HCT116 (cell line): ENCODE data around the gene OR5D16. TPM values are rescaled to one million over a fixed set of nuclear protein-coding genes. Genes with fewer than 3 reads are reported as not detected.

ENCODE experiments used
- ATAC-seq: fragments of 200-7000 bp; cut with Tn5 transposase; 2 replicates; pipeline ENCODE4 v1.9.1; 2020; ENCODE audit warnings: mild to moderate bottlenecking, moderate library complexity
- BruUV-seq: library from RNA; stranded (reverse); fragments of 400-500 nt; replicated peaks from 2 replicates; lab custom pipeline; 2021; lab: Mats Ljungman, UMichigan
- CTCF ChIA-PET: fragments of 300-600 bp; sonication (Branson Sonifier 250); formaldehyde crosslinking; loops from one replicate; lab custom pipeline; 2021; ENCODE audit warnings: antibody characterized with exemption; lab: Charles Lee
- POLR2A ChIA-PET: fragments of 300-600, 350-600 bp; sonication (Branson Sonifier 250); formaldehyde crosslinking; loops from one replicate; lab custom pipeline; 2021; ENCODE audit warnings: antibody characterized with exemption; lab: Charles Lee
- RAD21 ChIA-PET, 2 experiments: fragments of 300-600 bp; sonication (Branson Sonifier 250); formaldehyde crosslinking; loops; one replicate each; lab custom pipeline; 2023; ENCODE audit warnings: low total read pairs in 2 of 2; ENCODE audit not compliant: uncharacterized antibody in 2 of 2, unreplicated experiment in 2 of 2, low non-redundant PET in 1 of 2; lab: Charles Lee
- DNase-seq: peaks from one replicate; pipeline ENCODE4 v3.0.0-alpha.2; 2010; ENCODE audit warnings: low read depth, low spot score
- H2AFZ ChIP-seq: fragments of 200-600 bp; shearing (Covaris generic), sonication (generic); 2 replicates; pipeline ENCODE4 v1.6.1; 2017; ENCODE audit warnings: low read depth, mixed run types, mixed read lengths, antibody characterized with exemption, low read length; ENCODE audit not compliant: poor library complexity, severe bottlenecking
- H3K27ac ChIP-seq: 2 replicates; pipeline ENCODE4 v1.5.1; 2012; ENCODE audit warnings: low read depth, low read length
- H3K27me3 ChIP-seq: fragments of 200-600 bp; sonication (generic); 2 replicates; pipeline ENCODE4 v1.6.1; 2016; ENCODE audit warnings: mixed run types, low read length, mixed read lengths; ENCODE audit not compliant: insufficient read depth
- H3K36me3 ChIP-seq, 2 experiments: fragments of 200-500 bp in 1 of 2; fragments of 200-600 bp in 1 of 2; sonication (Bioruptor generic) in 1 of 2; sonication (generic) in 1 of 2; 2 replicates each; pipeline versions ENCODE4 v1.5.1 to v1.6.1; 2014 to 2016; ENCODE audit warnings: low read length in 2 of 2, inconsistent platforms in 1 of 2, mixed read lengths in 1 of 2, mixed run types in 1 of 2; ENCODE audit not compliant: insufficient read depth in 2 of 2, control insufficient read depth in 1 of 2
- H3K4me1 ChIP-seq, 2 experiments: fragments of 200-600 bp in 1 of 2; sonication (generic) in 1 of 2; 2 replicates each; pipeline versions ENCODE4 v1.5.1 to v1.6.1; 2012 to 2017; ENCODE audit warnings: low read length in 2 of 2, inconsistent platforms in 1 of 2, mild to moderate bottlenecking in 1 of 2, mixed read lengths in 1 of 2, mixed run types in 1 of 2, moderate library complexity in 1 of 2; ENCODE audit not compliant: insufficient read depth in 2 of 2, control insufficient read depth in 1 of 2
- H3K4me2 ChIP-seq: fragments of 200-600 bp; sonication (generic); 2 replicates; pipeline ENCODE4 v1.6.1; 2017; ENCODE audit warnings: mixed run types, low read length, mixed read lengths
- H3K4me3 ChIP-seq, 2 experiments: fragments of 200-600 bp in 1 of 2; sonication (generic) in 1 of 2; replicated peaks in 1 of 2; 2 replicates each; pipeline ENCODE4 v1.5.1; 2011 to 2016; ENCODE audit warnings: low read length in 2 of 2, control low read depth in 1 of 2, low read depth in 1 of 2, mild to moderate bottlenecking in 1 of 2, mixed read lengths in 1 of 2, mixed run types in 1 of 2
- H3K79me2 ChIP-seq: fragments of 200-600 bp; sonication (generic); 2 replicates; pipeline ENCODE4 v1.6.1; 2017; ENCODE audit warnings: mild to moderate bottlenecking, mixed run types, low read length, moderate library complexity, mixed read lengths; ENCODE audit not compliant: insufficient read depth
- H3K9ac ChIP-seq: fragments of 200-600 bp; sonication (generic); 2 replicates; pipeline ENCODE4 v1.6.1; 2016; ENCODE audit warnings: low read length, mixed read lengths
- H3K9me2 ChIP-seq: fragments of 200-600 bp; sonication (generic), shearing (Covaris generic); 2 replicates; pipeline ENCODE4 v1.6.1; 2017; ENCODE audit warnings: mixed run types, mild to moderate bottlenecking, moderate library complexity; ENCODE audit not compliant: insufficient read depth
- H3K9me3 ChIP-seq, 2 experiments: fragments of 200-500 bp in 1 of 2; fragments of 200-600 bp in 1 of 2; sonication (Bioruptor generic) in 1 of 2; sonication (generic) in 1 of 2; 2 replicates each; pipeline ENCODE4 v1.6.1; 2014 to 2017; ENCODE audit warnings: low read length in 2 of 2, mixed read lengths in 2 of 2, inconsistent platforms in 1 of 2, low read depth in 1 of 2, mild to moderate bottlenecking in 1 of 2, mixed run types in 1 of 2, moderate library complexity in 1 of 2; ENCODE audit not compliant: control insufficient read depth in 1 of 2, insufficient read depth in 1 of 2
- H4K20me1 ChIP-seq: fragments of 200-600 bp; sonication (generic), shearing (Covaris generic); 2 replicates; pipeline ENCODE4 v1.6.1; 2017; ENCODE audit warnings: mixed run types, mild to moderate bottlenecking, moderate library complexity; ENCODE audit not compliant: insufficient read depth
- CEBPB ChIP-seq: IDR thresholded peaks from 2 replicates; pipeline ENCODE4 v1.6.1; 2012; ENCODE audit warnings: low read depth
- EZH2 ChIP-seq: fragments of 200-600 bp; sonication (generic); IDR thresholded peaks from 2 replicates; pipeline ENCODE4 v1.6.1; 2017; ENCODE audit warnings: antibody characterized with exemption, mixed run types
- EZH2phosphoT487 ChIP-seq: fragments of 200-600 bp; IDR thresholded peaks from 2 replicates; pipeline ENCODE4 v1.6.1; 2018; ENCODE audit warnings: antibody characterized with exemption, borderline replicate concordance
- JUND ChIP-seq: IDR thresholded peaks from 2 replicates; pipeline ENCODE4 v1.6.1; 2012
- POLR2AphosphoS5 ChIP-seq: IDR thresholded peaks from 2 replicates; pipeline ENCODE4 v1.6.1; 2011; ENCODE audit warnings: mild to moderate bottlenecking, low read depth, low read length, moderate library complexity
- RAD21 ChIP-seq: IDR thresholded peaks from 2 replicates; pipeline ENCODE4 v1.6.1; 2012; ENCODE audit warnings: low read depth, mild to moderate bottlenecking
- SRF ChIP-seq: IDR thresholded peaks from 2 replicates; pipeline ENCODE4 v1.6.1; 2012; ENCODE audit warnings: low read depth
- TCF7L2 ChIP-seq: IDR thresholded peaks from 2 replicates; pipeline ENCODE4 v1.7.0; 2011; ENCODE audit warnings: borderline replicate concordance, inconsistent platforms; ENCODE audit not compliant: insufficient read depth, insufficient read length; ENCODE audit errors: extremely low read depth
- intact Hi-C: fragments of 100-400 bp; cut with micrococcal nuclease; formaldehyde crosslinking; loops from 2 replicates; pipeline ENCODE4 v1.10.0; 2022
- total RNA-seq: library from RNA; stranded (reverse); gene quantifications from one replicate; pipeline ENCODE4 v1.2.1, GENCODE V29; 2021; ENCODE audit not compliant: unreplicated experiment
- TF ChIP-seq, protein P1 (sequence below): IDR thresholded peaks from 2 replicates; pipeline ENCODE4 v1.6.1; 2012
- TF ChIP-seq, protein P2 (sequence below): IDR thresholded peaks from 2 replicates; pipeline ENCODE4 v1.6.1; 2011; ENCODE audit warnings: mild to moderate bottlenecking, low read length, moderate library complexity; ENCODE audit not compliant: insufficient replicate concordance; ENCODE audit errors: extremely low read depth
- TF ChIP-seq, protein P3 (sequence below), 3 experiments: fragments of 200-600 bp in 1 of 3; sonication (generic) in 1 of 3; IDR thresholded peaks in 2 of 3; conservative IDR thresholded peaks in 1 of 3; 2 replicates each; pipeline ENCODE4 v1.5.1; 2012 to 2017; ENCODE audit warnings: low read depth in 2 of 3, low read length in 2 of 3, antibody characterized with exemption in 1 of 3, borderline replicate concordance in 1 of 3, control low read depth in 1 of 3, mild to moderate bottlenecking in 1 of 3, mixed read lengths in 1 of 3, mixed run types in 1 of 3, moderate library complexity in 1 of 3; ENCODE audit not compliant: insufficient read depth in 1 of 3
- TF ChIP-seq, protein P4 (sequence below): IDR thresholded peaks from 2 replicates; pipeline ENCODE4 v1.6.1; 2012

Gene OR5D16
- total RNA-seq, 1 experiment from 2014 or later = not detected

DNA sequence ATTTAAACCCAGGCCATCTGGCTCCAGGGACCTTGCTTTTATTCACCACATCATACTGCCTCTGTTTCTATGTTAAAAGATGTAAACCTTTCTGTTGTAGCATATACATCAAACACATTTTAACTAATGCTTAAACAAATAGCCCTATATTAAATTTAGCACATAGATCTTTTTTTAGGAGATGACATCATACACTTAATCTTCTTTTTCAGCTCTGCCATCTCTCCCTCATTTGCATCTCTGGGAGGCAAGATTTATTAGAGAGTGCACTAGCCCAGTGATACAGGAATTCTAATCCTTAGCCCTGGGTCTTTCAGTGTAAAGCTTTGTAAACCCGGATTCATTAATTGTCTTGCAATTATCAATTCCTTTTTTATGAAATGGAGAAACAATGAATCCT lies 13.6 kb downstream of the OR5D16 start:
- RAD21 ChIA-PET = no interaction called here
- POLR2A ChIA-PET = no interaction called here

DNA sequence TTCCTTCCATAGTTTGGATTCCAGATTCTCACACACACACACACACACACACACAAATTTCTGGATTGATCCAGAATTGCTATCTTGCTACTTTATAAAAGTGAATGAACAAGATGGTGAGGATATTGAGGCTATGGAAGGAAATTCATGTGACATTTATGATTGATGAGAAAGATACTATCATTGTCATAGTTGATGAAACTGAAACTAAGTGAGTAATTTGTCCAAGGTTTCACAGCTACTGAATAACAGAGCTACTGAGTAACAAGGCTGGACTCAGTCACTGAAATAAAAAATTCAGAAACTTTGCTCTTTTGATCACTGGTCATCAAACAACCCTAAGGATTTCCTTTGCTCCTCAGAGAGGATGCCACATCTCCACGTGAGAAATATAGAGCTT lies 16.2 kb downstream of the OR5D16 start:
- Histone ChIP-seq H3K4me2 (no peak overlapping the region), H3K4me1 (no peaks in the 10 kb centered on the region), H2AFZ (no peak overlapping the region), H3K9me3 (peaks cover 8 to 11% of the 10 kb centered on the region in 2 experiments; a peak in 2 of 4 replicates), H4K20me1 (no peaks in the 10 kb centered on the region), H3K27ac (no peak overlapping the region), H3K9me2 (no peaks in the 10 kb centered on the region), H3K79me2 (no peaks in the 10 kb centered on the region), H3K4me3 (no peak overlapping the region), H3K36me3 (no peaks in the 10 kb centered on the region), H3K27me3 (no peaks in the 10 kb centered on the region), H3K9ac (no peak overlapping the region)
- intact Hi-C loops = loop anchor here (5.0 kb wide), 1 partner anchor 87 kb away; no protein-coding TSS in a partner anchor
- BruUV-seq = no TSS peak
- DNase-seq (no peak), ATAC-seq (no peak)
- ChIA-PET POLR2A (no interaction called here), RAD21 (no interaction called here), CTCF (no interaction called here)
- TF ChIP-seq CEBPB (no peak), EZH2phosphoT487 (no peak), POLR2AphosphoS5 (no peak), JUND (no peak), EZH2 (no peak), TCF7L2 (no peak), SRF (no peak)
- TF ChIP-seq, protein P1, sequence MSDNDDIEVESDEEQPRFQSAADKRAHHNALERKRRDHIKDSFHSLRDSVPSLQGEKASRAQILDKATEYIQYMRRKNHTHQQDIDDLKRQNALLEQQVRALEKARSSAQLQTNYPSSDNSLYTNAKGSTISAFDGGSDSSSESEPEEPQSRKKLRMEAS = no peak
- TF ChIP-seq, protein P2, sequence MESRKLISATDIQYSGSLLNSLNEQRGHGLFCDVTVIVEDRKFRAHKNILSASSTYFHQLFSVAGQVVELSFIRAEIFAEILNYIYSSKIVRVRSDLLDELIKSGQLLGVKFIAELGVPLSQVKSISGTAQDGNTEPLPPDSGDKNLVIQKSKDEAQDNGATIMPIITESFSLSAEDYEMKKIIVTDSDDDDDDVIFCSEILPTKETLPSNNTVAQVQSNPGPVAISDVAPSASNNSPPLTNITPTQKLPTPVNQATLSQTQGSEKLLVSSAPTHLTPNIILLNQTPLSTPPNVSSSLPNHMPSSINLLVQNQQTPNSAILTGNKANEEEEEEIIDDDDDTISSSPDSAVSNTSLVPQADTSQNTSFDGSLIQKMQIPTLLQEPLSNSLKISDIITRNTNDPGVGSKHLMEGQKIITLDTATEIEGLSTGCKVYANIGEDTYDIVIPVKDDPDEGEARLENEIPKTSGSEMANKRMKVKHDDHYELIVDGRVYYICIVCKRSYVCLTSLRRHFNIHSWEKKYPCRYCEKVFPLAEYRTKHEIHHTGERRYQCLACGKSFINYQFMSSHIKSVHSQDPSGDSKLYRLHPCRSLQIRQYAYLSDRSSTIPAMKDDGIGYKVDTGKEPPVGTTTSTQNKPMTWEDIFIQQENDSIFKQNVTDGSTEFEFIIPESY = no peak
- TF ChIP-seq, protein P3, sequence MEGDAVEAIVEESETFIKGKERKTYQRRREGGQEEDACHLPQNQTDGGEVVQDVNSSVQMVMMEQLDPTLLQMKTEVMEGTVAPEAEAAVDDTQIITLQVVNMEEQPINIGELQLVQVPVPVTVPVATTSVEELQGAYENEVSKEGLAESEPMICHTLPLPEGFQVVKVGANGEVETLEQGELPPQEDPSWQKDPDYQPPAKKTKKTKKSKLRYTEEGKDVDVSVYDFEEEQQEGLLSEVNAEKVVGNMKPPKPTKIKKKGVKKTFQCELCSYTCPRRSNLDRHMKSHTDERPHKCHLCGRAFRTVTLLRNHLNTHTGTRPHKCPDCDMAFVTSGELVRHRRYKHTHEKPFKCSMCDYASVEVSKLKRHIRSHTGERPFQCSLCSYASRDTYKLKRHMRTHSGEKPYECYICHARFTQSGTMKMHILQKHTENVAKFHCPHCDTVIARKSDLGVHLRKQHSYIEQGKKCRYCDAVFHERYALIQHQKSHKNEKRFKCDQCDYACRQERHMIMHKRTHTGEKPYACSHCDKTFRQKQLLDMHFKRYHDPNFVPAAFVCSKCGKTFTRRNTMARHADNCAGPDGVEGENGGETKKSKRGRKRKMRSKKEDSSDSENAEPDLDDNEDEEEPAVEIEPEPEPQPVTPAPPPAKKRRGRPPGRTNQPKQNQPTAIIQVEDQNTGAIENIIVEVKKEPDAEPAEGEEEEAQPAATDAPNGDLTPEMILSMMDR (IDR thresholded peaks at IDR 0.05 in 2 of 3, conservative IDR thresholded peaks at IDR 0.05 in 1 of 3; ENCODE audit: borderline replicate concordance in 1 of 3, insufficient read depth in 1 of 3, low read depth in 2 of 3, low read length in 2 of 3) = no peak

More for the DNA sequence above, 13.6 kb downstream of the OR5D16 start:
- ATAC-seq = no peak
- intact Hi-C loops = loop anchor here (5.0 kb wide), 1 partner anchor 85 kb away; no protein-coding TSS in a partner anchor
- no peak for DNase-seq
- Histone ChIP-seq H3K36me3 (no peaks in the 10 kb centered on the region), H3K79me2 (no peaks in the 10 kb centered on the region), H3K9me3 (peaks cover 7 to 8% of the 10 kb centered on the region in 2 experiments; a peak in 2 of 4 replicates), H3K4me2 (no peak overlapping the region), H3K27me3 (no peaks in the 10 kb centered on the region), H4K20me1 (no peaks in the 10 kb centered on the region), H3K27ac (no peak overlapping the region), H3K4me3 (no peak overlapping the region), H3K9me2 (no peaks in the 10 kb centered on the region), H2AFZ (no peak overlapping the region), H3K9ac (no peak overlapping the region), H3K4me1 (no peaks in the 10 kb centered on the region)
- BruUV-seq = no TSS peak
- CTCF ChIA-PET = no interaction called here
- no peak for TF ChIP-seq RAD21
- TF ChIP-seq, protein P4, sequence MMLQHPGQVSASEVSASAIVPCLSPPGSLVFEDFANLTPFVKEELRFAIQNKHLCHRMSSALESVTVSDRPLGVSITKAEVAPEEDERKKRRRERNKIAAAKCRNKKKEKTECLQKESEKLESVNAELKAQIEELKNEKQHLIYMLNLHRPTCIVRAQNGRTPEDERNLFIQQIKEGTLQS = no peak
